T1000 (cell line): ENCODE measurements around the gene MSL1.

ENCODE experiments used
- DNase-seq: peaks from one replicate; lab custom pipeline; 2025; ENCODE audit warnings: mixed read lengths; lab: John Stamatoyannopoulos, UW

Gene MSL1, protein sequence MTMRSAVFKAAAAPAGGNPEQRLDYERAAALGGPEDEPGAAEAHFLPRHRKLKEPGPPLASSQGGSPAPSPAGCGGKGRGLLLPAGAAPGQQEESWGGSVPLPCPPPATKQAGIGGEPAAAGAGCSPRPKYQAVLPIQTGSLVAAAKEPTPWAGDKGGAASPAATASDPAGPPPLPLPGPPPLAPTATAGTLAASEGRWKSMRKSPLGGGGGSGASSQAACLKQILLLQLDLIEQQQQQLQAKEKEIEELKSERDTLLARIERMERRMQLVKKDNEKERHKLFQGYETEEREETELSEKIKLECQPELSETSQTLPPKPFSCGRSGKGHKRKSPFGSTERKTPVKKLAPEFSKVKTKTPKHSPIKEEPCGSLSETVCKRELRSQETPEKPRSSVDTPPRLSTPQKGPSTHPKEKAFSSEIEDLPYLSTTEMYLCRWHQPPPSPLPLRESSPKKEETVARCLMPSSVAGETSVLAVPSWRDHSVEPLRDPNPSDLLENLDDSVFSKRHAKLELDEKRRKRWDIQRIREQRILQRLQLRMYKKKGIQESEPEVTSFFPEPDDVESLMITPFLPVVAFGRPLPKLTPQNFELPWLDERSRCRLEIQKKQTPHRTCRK

DNA sequence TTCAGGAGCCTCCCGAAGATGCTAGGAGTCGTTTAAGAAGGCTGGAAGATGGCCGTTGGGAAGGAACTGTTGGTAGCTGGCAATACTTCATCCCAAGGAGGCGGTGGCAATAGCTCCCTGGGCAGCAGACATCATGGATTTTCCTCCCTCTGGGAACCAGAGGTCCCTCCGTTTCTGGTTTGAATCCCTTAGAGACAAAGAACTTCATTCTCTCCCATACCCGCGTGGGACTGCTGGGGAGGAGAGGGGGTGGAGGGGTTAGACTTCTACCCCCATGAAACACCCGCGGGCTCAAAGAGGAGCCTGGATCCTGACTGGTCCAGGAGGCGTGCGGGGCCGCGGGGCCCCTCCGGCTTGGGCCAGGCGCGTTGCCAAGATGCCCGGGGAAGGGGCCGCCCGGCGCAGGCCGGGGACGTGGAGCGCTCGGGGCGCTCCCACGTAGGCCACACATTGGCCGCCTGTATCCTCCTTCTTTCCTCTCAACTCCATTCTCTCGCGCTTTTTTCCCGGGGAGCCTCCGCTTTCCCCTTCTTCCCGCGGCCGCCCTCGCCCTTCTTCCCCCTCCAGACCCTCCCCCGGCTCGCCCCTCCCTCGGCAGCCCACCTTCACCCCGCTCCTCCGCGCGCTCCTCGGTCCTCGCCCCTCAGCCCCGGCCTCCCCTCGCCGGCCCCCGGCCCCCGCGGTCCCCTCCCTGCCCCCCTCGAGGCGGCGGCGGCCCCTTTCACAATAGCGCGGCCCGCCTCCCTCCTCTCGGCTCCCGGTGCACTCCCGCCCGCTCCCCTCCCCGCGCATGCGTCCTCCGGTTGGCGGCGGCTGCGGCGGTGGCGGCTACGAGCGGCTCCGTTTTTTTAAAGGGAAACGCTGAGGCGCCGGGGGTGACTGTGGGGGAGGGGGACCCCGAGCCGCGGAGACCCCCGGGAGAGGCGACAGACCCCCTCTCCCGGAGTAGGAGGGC, at the start of gene MSL1:
Gene MSL1, plus strand, starts transcription at position 791 of the 955 bp plus-strand sequence. CDS start 642 bp downstream, outside the sequence.
- DNase-seq: peak; percentile 67

DNA sequence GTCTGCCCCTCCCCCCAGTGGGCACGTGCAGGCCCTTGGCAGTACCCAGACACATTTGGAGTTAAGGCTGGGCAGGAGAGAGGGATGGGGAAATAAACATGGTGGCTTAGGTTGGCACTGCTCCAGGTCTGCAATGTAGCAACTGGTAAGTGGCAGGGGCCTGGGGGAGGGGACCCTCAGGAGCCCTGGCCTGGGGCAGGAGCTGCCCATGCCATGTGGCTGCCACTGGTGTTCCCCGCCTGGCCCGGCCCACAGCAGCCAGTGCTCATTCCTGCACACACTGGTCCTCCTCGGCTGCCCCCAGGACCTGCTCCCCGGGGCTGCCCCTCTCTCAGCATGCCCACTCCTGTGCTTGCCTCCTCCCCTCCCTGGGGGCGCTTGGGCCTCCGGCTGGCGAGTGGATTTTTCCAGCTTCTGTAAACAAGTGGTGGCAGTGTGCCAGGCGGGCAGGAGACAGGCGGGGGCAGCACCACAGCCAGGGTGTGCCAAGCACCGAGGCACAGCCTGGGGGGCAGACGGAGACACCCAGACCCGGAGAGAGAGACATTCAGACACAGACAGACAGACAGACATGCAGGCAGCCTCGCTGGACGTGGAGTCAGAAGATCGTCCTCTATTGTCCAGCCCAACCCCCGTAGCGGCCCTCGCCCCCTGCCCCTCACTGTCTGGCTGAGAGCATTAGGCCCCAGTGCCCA, 49.6 kb upstream of the MSL1 start:
- DNase-seq: peak; percentile 77

DNA sequence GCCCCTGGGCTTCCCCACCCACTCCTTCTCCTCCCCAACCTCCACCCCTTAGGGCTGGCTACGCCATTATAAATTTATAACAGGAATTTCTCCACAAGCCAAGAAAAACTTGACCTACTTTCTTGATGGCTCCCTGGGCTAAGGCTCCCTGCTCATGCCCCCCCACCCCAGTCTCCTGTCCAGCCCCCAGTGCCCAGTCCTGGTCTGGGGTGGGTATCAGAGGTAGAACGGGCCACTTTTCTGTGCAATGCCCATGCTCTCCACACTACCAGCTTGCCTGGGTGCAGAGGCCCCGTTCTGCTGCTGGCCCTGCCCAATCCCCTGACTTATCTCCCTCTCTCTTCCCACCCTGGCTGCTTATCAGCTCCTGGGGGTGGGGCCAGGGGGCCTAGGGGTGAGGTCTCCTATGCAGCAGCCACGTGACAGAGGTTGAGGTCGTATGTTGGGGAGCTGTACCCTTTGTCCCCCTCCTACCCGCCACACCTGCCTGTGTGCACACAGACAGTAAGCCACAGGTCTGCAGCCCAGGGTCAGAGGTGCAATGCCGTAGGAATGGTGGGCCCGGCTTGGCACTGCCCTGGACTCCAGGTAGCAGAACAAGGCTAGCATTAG, 48.9 kb upstream of the MSL1 start:
- no peak for DNase-seq

DNA sequence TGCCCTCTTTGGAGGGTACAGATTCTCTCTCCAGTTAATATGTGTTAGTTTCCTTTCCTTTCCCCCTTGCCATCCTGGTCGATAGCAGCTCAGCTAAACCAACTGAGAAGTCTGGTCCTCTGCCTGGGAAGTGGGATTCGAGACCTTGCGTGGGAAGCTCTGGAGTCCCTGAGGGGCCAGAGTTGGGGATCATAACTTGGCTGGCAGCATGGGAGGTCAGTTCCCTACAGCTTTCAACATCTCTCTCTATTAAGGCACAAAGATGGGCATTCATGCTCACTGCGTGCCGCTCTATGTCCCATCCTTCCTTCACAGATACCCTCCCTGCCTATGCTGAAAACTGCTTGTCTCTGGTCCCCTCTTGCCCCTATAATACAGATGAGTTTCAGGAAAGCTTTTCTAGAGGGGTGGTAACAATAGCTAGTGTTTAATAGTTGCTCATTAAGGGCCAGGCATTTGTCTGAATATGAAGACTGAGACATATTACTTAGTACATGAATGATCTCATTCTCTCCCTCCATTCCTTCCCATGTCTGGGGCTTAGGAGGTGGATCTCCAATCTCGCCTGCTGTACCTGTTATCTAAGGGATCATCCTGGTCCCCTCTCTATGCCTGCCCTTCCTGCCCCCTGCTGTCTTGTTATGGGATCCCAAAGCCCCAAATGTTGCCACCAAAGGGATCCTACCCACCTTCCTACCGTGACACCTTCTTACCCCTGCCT, 48.2 kb upstream of the MSL1 start:
- no peak for DNase-seq

DNA sequence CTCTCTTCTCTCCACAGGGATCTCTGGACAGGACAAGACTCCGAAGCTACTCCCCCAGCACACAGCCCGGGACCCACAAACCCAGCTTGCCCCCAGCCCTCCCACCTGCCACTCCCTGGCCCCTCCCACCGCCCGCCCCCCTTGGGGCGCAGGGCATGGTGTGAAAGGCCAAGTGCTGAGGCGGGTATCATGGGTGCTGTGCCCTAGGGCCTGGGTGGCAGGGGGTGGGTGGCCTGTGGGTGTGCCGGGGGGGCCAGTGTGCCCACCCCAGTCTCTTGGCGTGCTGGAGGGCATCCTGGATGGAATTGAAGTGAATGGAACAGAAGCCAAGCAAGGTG, 47.6 kb upstream of the MSL1 start:
- DNase-seq: no peak

DNA sequence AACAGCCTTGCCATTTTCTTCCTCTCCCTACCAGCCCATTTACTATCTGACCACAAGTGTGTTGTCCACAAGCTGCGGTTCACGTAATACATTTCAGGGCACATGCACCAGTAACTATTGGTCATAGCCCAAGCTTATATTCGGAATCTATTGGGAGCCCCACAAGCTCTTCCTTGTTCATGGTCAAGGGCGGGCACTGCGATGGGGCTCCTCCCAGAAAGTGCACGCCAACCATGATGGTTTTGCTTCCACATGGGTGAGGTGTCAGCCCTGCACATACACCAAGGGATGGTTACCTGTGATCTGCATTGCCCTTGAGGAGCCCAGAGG, 46.9 kb upstream of the MSL1 start:
- no peak for DNase-seq

DNA sequence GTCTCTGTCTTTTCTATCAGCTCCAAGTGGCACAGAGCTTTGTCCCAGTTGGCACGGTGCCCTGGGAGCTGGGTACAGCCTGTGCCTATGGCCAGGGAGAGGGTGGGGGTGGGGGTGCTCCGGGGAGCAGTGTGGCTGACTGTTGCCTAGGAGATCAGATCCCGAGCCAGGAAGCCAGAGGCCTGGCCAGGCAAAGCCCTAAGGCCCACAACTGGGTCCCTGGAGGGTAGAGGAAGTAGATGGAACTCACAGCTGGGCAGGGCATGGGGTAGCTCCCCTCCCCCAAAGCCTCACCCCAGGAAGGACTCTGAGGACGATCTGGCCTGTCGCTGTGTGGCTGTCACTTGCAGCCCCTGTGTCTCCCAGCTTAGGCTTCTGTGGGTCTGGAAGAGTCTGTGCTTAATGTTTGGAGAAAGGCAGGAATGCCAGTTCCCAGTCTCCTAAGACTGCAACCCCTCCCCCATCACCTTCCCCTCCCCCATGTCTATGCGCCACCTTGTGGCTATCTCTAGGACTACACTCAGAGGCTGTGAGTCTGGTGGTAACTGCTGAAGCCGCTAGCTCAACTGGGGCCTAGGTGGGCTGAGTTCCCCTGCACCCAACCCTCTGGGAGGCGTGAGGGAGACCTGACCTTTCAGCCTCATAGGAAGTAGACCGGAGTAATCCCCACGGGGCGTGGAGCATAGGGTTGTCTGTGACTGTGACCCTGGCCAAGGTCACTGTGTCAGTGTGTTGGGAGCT, 46.4 kb upstream of the MSL1 start:
- peak; percentile 42 for DNase-seq

DNA sequence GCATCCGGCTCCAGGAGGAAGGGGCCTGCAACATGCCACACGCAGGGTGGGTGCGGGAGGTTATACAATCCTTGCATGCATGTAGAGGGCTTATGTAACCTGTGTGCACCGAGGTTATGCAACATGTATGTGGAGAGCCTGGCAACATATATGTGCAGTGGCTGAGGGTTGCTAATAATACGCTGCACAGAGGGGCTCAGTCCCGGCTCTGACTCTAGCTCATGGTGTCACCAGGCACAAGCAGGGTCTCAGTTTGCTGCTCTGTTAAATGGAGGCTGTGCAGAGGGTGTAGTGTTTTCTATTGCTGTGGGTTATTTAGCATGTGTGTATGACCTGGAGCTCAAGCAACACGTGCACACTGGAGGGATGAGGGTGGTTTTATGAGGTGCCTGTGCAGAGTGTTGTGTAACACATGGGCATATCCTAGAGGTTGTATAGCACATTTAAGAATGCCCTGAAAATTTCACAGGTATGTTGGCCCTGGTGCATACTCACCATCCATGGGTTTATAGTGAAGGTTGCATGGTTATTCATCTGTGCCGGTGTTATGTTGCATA, 45.8 kb upstream of the MSL1 start:
- DNase-seq: no peak

DNA sequence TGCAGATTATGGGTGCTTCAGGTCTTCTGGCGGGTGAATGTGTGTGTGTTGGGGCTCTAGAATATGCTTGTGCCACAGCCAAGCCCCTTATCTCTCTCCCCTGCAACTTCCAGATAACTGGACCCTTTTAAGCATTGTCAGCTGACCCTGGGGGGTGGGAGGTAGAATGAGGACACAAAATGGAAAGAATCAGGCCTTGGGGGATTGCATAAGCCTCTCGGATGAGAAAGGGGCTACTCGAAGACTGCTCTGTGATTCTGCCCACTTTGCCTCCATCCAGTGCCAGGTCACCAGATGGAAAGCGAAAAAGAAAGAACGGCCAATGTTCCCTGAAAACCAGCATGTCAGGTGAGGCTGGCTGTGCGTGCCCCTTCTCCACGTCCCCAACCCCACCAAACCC, 45.2 kb upstream of the MSL1 start:
- DNase-seq: no peak

DNA sequence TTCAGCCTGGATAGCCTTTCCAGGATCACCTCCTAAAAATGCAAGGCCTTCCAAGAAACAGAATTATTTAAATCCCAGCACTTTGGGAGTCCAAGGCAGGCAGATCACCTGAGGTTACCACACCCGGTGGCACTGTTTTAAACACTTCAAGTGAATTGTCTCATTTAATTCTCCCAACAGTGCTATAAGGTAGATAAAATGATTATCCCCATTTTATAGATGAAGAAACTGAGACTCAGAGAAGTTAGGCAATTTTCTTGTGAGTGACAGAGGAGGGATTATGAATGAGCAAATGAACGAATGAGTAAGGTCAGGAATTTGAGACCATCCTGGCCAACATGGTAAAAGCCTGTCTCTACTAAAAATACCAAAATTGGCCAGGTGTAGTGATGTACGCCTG, 42.2 kb upstream of the MSL1 start:
- DNase-seq: no peak

DNA sequence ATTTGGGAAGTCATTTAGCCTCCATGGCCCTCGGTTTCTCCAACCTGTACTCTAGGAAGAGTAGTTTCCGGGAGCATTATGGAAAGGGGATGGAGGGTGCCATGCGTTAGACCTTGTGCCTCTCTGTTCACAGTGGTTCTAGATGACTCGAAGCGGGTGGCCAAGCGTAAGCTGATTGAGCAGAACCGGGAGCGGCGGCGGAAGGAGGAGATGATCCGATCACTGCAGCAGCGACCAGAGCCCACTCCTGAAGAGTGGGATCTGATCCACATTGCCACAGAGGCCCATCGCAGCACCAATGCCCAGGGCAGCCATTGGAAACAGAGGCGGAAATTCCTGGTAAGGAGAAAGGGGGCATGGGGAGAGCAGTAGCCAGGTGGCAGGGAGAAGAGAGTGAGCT, 37.3 kb upstream of the MSL1 start:
- no peak for DNase-seq

DNA sequence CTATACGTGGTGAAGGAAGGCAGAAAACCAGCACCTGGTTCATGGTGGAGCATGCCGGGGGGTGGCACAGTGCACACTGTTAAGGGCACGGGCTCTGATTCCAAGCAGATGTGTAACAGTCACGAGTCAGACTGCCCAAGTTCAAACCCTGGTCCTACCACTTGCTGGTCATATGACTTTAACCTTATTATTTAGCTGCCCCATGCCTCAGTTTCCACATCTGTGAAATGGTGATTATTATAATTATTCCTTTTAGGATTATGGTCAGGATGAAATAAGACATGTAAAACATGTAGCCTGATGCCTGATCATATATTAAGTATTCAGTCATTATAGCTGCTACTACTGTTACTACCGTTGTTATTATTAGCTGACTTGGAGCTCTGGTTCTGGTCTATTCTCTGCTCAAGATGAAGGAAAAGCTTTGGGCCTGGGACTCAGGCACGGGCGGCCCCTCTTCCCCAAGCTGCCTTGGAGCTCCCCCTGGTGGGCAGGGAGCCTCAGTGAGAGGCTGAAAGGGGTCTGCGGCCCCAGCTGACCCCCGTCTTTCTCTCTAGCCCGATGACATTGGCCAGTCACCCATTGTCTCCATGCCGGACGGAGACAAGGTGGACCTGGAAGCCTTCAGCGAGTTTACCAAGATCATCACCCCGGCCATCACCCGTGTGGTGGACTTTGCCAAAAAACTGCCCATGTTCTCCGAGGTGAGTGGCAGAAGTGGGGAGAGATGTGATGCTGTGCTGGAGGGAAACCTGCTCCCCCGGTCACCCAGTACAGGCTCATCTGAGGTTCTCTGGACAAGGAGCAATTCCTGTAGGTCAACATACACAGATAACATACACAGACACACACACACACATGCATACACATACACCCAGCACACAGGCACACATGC, 35.4 kb upstream of the MSL1 start:
- no peak for DNase-seq

DNA sequence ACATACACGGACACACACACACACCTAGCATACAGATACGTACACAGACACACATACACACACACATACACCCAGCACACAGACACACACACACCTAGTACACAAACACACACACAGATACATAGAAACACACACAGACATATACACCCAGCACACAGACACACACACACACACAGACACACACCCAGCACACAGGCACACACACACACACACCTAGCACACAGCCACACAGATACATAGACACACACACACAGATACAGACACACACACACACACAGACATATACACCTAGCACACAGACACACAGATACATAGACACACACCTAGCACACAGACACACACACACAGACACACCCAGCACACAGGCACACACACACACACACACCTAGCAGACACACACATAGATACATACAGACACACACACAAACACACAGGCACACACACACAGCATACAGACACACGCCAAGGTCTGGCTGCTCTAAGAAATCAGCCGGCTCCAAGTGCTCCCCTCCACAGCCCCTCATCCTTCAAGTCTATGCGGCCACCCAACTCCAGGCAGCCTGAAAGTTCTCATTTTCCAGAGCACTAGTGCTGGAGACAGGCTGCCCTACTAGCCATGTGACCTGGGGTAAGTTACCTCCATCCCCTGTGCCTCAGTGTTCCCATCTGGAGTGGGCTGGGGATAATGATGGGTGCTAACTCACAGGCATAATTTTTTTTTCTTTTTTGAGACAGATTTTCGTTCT, 34.5 kb upstream of the MSL1 start:
- DNase-seq: no peak

DNA sequence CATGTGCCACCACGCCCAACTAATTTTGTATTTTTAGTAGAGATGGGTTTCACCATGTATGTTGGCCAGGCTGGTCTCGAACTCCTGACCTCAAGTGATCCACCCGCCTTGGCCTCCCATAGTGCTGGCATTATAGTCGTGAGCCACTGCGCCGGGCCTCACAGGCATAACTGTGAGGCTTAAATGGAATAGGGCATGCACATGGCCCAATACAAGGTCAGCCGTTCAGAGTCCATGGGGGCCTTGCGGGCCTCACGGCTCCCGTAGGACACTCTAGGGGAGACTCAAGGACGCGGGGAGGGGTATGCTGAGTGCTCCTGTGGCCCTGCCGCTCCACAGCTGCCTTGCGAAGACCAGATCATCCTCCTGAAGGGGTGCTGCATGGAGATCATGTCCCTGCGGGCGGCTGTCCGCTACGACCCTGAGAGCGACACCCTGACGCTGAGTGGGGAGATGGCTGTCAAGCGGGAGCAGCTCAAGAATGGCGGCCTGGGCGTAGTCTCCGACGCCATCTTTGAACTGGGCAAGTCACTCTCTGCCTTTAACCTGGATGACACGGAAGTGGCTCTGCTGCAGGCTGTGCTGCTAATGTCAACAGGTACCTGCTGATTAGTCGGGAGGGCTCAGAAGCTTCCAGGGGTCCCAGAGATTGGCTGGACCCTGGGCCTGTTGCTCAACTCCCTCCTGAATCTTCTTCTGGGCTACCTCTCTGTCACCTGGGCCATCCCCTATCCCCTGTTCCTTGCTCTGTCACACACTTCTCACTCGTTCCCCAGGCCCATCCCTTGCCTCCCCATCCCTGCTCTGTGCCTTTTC, 33.7 kb upstream of the MSL1 start:
- no peak for DNase-seq

DNA sequence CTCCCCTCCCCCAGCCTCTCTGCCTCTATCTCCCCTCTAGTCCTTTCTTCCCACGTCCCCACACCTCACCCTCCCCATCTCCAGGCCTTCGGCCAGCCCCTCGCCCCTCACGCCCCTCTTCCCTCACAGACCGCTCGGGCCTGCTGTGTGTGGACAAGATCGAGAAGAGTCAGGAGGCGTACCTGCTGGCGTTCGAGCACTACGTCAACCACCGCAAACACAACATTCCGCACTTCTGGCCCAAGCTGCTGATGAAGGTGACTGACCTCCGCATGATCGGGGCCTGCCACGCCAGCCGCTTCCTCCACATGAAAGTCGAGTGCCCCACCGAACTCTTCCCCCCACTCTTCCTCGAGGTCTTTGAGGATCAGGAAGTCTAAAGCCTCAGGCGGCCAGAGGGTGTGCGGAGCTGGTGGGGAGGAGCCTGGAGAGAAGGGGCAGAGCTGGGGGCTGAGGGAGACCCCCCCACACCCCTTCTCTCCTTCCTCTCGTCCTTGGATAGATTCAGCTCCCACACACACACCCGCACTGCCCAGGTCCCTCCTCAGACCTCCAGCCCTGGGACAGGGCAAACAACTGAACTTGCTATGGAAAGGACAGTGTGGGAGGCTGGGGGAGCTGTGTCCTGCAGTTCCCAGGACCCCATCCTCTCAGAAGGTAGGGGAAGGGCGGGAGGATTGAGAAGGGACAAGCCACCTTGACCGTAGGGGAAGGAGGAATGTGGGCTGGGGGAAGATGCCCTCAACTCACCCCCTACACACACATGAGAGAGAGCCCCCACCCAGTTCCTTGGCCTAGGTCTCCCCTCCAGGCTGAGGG, 32.5 kb upstream of the MSL1 start:
- no peak for DNase-seq
